Pancreas (tissue), 10 donors: ENCODE results near the gene FYN. TPM values are rescaled to one million over a fixed set of nuclear protein-coding genes. Genes with fewer than 3 reads are reported as not detected.

Experiments used
- ATAC-seq, 4 donors: fragments of 200-7000 bp; cut with Tn5 transposase; one replicate each; pipeline versions ENCODE4 v1.8.0 to v1.9.1; 2020; ENCODE audit warnings: mild to moderate bottlenecking in 4 of 4, moderate library complexity in 4 of 4
- DNase-seq, 6 donors: peaks; one replicate each; pipeline ENCODE4 v3.0.0-alpha.2; 2020
- FAIRE-seq: peaks from 2 replicates; lab custom pipeline; 2012; peaks lifted over from hg19 to GRCh38; lab: Jason Lieb, UNC
- H3K27ac ChIP-seq, 4 donors: fragments of 200-600 bp; sonication (generic); 1 replicate in 3 of 4; 2 replicates in 1 of 4; pipeline versions ENCODE4 v1.5.0 to v1.8.0; 2020
- H3K27me3 ChIP-seq, 4 donors: fragments of 200-600 bp; one replicate each; pipeline ENCODE4 v1.8.0; 2021
- H3K36me3 ChIP-seq, 3 donors: fragments of 200-600 bp; sonication (generic) in 1 of 3; one replicate each; pipeline versions ENCODE4 v1.5.0 to v1.8.0; 2020 to 2021
- H3K4me1 ChIP-seq, 3 donors: fragments of 200-600 bp; one replicate each; pipeline ENCODE4 v1.8.0; 2021
- H3K4me3 ChIP-seq, 4 donors: fragments of 200-600 bp; sonication (generic) in 2 of 4; one replicate each; pipeline versions ENCODE4 v1.5.0 to v1.8.0; 2020 to 2021
- H3K9me3 ChIP-seq, 4 donors: fragments of 200-600 bp; one replicate each; pipeline ENCODE4 v1.8.0; 2021
- WGBS, 2 donors: extraction: QIAGEN DNeasy Blood & Tissue Kit; methylation state at CpG; one replicate each; pipeline ENCODE4 v1.1.7; 2013; 5-methylcytosine and 5-hydroxymethylcytosine counted together
- intact Hi-C, 3 donors: fragments of 100-400 bp; cut with DNase I; formaldehyde crosslinking; loops; one replicate each; pipeline versions ENCODE4 v1.11.1 to v1.14.2; 2022
- polyA plus RNA-seq, 2 donors: library from polyadenylated mRNA; stranded (reverse); fragments of 200-250 nt; gene quantifications; one replicate each; pipeline ENCODE4 v1.2.3, GENCODE V29; 2013
- total RNA-seq, 6 donors: library from RNA; stranded (reverse); fragmentation: NEBNext Ultra II Directional in 4 of 6; extraction: Animal tissue kit (Norgen Biotek cat#: 25700) in 4 of 6; gene quantifications; one replicate each; pipeline versions ENCODE4 v1.2.1 to v1.2.4, GENCODE V29; 2021 to 2023
- TF ChIP-seq, protein P1 (sequence below), 4 donors: fragments of 200-600 bp; sonication (generic) in 3 of 4; IDR thresholded peaks; one replicate each; pipeline versions ENCODE4 v1.5.0 to v1.8.0; 2021; ENCODE audit warnings: antibody characterized with exemption in 4 of 4
- donor health status: healthy with polysubstance abuse.
- donor health status: DM: no; HTN: no; CAD: no; lungs with moderate emphysema.
- donor health status: DM: no; HTN: no; CAD: no.
- donor health status: control.
- donor health status: control.
- donor health status: Bipolar disorder and iron deficiency.
- donor health status: DM: yes; HTN: yes; CAD: no.
- donor health status: DM: no; HTN: no; CAD: no.
- donor health status: DM: no; HTN: no; CAD: no.
- donor health status: DM: yes; HTN: yes; CAD: no.

Gene FYN
- total and polyA plus RNA-seq, 8 donors, result 6.4 to 21.7 (median 11.9) TPM

GRCh38 chr6:111831408-111831807, 41.8 kb downstream of the FYN start:
- Histone ChIP-seq H3K36me3 (no peaks in the 10 kb centered on the region), H3K4me1 (no peaks in the 10 kb centered on the region), H3K27ac (no peak overlapping the region), H3K4me3 (no peak overlapping the region), H3K9me3 (no peaks in the 10 kb centered on the region), H3K27me3 (no peaks in the 10 kb centered on the region)
- DNase-seq (no peak), ATAC-seq (no peak), FAIRE-seq (no peak)
- TF ChIP-seq, protein P1, sequence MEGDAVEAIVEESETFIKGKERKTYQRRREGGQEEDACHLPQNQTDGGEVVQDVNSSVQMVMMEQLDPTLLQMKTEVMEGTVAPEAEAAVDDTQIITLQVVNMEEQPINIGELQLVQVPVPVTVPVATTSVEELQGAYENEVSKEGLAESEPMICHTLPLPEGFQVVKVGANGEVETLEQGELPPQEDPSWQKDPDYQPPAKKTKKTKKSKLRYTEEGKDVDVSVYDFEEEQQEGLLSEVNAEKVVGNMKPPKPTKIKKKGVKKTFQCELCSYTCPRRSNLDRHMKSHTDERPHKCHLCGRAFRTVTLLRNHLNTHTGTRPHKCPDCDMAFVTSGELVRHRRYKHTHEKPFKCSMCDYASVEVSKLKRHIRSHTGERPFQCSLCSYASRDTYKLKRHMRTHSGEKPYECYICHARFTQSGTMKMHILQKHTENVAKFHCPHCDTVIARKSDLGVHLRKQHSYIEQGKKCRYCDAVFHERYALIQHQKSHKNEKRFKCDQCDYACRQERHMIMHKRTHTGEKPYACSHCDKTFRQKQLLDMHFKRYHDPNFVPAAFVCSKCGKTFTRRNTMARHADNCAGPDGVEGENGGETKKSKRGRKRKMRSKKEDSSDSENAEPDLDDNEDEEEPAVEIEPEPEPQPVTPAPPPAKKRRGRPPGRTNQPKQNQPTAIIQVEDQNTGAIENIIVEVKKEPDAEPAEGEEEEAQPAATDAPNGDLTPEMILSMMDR (IDR thresholded peaks at IDR 0.05), result no peak
- intact Hi-C loops, result no loop called here
- whole genome bisulfite sequencing, 2 donors, result 61 to 67% methylated on average over 2 of the region's 2 CpGs

DNA sequence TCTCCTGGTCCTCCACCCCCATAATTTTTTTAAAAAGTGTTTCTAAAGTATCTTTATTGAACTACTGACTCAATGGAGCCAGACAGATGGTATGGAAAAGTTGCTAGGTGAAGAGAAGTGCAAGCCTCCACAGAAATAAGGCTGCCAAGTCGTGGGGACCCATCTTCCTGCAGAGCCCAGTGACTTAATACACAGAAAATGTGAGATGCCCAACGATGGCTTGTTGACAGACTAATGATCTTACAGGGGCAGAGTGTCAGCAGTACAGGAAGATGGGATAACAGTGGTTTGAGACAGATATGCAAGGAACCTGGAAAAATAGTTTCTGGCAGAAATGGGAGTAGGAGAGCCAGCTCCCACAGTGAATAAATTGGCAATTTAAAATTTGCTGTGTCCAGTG, 43.3 kb downstream of the FYN start:
- no peak for DNase-seq
- no peaks in the 10 kb centered on the region for H3K4me1 ChIP-seq
- no peaks in the 10 kb centered on the region for H3K36me3 ChIP-seq
- no peaks in the 10 kb centered on the region for H3K27me3 ChIP-seq
- WGBS, 2 donors, result 30 to 32% methylated on average over 2 of the region's 2 CpGs
- no peak overlapping the region for H3K27ac ChIP-seq
- TF ChIP-seq, protein P1 (IDR thresholded peaks at IDR 0.05), result no peak
- no peak for ATAC-seq
- no peak overlapping the region for H3K4me3 ChIP-seq
- H3K9me3 ChIP-seq, result no peaks in the 10 kb centered on the region
- intact Hi-C loops, result no loop called here
- FAIRE-seq, result no peak

DNA sequence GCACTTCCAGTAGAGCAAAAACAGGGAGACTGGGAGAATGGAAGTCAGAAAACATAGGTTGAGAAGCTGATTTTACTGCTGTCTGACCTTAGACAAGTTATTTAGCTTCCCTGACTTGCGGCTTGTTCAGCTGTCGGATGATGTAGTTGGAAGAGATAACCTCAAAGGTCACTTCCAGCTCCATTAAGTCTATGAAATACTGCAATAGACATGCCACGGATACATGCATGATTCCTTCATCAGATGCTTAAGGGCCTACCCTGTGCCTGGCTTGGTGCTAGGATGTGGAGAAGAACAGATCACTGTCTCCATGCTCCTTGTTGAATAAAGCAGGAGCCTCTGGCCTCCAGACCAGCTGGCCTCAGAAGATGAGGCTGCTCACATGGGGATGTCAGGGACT, 43.7 kb downstream of the FYN start:
- Histone ChIP-seq H3K27me3 (no peaks in the 10 kb centered on the region), H3K36me3 (no peaks in the 10 kb centered on the region), H3K9me3 (no peaks in the 10 kb centered on the region), H3K27ac (no peak overlapping the region), H3K4me3 (no peak overlapping the region), H3K4me1 (no peaks in the 10 kb centered on the region)
- WGBS, 2 donors, result 77 to 91% methylated on average over 3 of the region's 3 CpGs
- TF ChIP-seq, protein P1 (IDR thresholded peaks at IDR 0.05), result no peak
- FAIRE-seq (no peak), DNase-seq (no peak), ATAC-seq (no peak)
- intact Hi-C loops, result no loop called here

DNA sequence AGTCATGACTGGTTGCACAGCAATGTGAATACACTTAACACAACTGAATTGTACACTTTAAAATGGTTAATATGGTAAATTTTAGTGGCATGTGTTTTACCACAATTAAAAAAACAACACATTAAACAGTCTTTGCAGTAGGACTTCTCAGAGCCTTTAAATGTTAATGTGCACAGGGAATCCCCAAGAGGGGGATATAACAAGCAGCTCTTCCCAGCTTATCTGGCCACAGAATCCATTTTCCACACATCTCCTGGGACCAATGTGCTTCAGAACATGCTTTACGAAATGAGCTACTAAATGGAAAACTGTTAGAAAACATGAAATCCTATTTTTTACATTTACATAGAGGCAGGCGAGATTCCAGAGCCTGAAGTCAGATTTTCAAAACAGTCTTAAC, 44.4 kb downstream of the FYN start:
- intact Hi-C loops, result no loop called here

GRCh38 chr6:111825439-111826086, 47.7 kb downstream of the FYN start:
- no peak for FAIRE-seq
- no peak overlapping the region for H3K27ac ChIP-seq

More for the DNA sequence above, 44.4 kb downstream of the FYN start:
- FAIRE-seq (no peak), DNase-seq (no peak), ATAC-seq (no peak)
- Histone ChIP-seq H3K36me3 (no peaks in the 10 kb centered on the region), H3K4me3 (no peak overlapping the region), H3K4me1 (no peaks in the 10 kb centered on the region), H3K27me3 (no peaks in the 10 kb centered on the region), H3K9me3 (no peaks in the 10 kb centered on the region), H3K27ac (no peak overlapping the region)
- TF ChIP-seq, protein P1 (IDR thresholded peaks at IDR 0.05), result no peak
- 76 to 87% methylated on average over 2 of the region's 2 CpGs for WGBS, 2 donors

More at GRCh38 chr6:111825439-111826086, 47.7 kb downstream of the FYN start:
- intact Hi-C loops, result no loop called here
- no peaks in the 10 kb centered on the region for H3K36me3 ChIP-seq
- 76 to 79% methylated on average over 4 of the region's 4 CpGs for WGBS, 2 donors
- H3K4me1 ChIP-seq, result no peaks in the 10 kb centered on the region
- H3K4me3 ChIP-seq, result no peak overlapping the region
- TF ChIP-seq, protein P1 (IDR thresholded peaks at IDR 0.05), result no peak
- no peaks in the 10 kb centered on the region for H3K9me3 ChIP-seq
- DNase-seq (no peak), ATAC-seq (no peak)
- no peaks in the 10 kb centered on the region for H3K27me3 ChIP-seq
